Measurements from ENCODE around the gene ARFGAP3. TPM values are rescaled to one million over a fixed set of nuclear protein-coding genes. Genes with fewer than 3 reads are reported as not detected.

The ARFGAP3 gene
- total and polyA plus RNA-seq, 2 experiments from 2014 or later, result 14.8 to 19.1 TPM

DNA sequence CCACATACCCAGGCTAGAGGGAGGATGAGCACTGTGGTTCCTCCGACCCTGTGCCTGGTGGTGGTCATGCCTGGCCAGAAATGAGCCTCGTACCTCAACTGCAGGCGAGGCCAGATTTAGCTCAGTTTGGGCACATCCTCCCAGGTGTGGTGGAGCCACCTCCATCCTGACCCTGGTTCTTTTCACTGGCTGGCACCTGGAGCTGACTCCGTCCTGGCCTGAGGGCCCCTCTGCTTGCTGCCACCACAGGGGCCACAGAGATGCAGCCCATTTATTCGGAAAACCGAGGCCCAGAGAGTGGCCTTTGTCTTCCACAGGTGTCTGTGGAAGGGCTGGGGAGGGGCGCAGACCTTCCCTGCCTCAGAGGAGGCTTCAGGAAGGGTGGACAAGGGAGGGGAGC, 9.0 kb upstream of the ARFGAP3 start (continued):
- TF ChIP-seq NANOG (IDR thresholded peaks at IDR 0.05; ENCODE audit: borderline replicate concordance) (no peak), ETS1 (IDR thresholded peaks at IDR 0.05) (no peak), ZNF331 (CRISPR knock-in tag; IDR thresholded peaks at IDR 0.05; ENCODE audit: low read depth) (no peak), ZNF114 (CRISPR knock-in tag; IDR thresholded peaks at IDR 0.05) (no peak)

GRCh38 chr22:42865536-42865935, 8.5 kb upstream of the ARFGAP3 start:
- Mint-ChIP-seq H3K4me1 (peaks cover 3% of the 10 kb centered on the region; the same call in 1 of the 3 replicates), H3K4me3 (no peak overlapping the region), H3K9me3 (no peaks in the 10 kb centered on the region; the same call in 2 of the 3 replicates), H3K27me3 (ENCODE audit: insufficient read depth, low read depth, poor library complexity) (peaks cover 23% of the 10 kb centered on the region), H3K36me3 (ENCODE audit: low read depth) (no peaks in the 10 kb centered on the region), H3K27ac (no peak overlapping the region)
- H3K36me3 ChIP-seq (ENCODE audit: insufficient read depth), result 0 out of 2 replicates have a peak, but pooled peaks cover under 1% of the 10 kb centered on the region
- H3K9me2 ChIP-seq (ENCODE audit: insufficient read depth), result no peaks in the 10 kb centered on the region
- no peak for DNase-seq (ENCODE audit: low spot score)
- no peaks in the 10 kb centered on the region for H3K4me1 ChIP-seq (ENCODE audit: insufficient read depth)
- ATAC-seq, result no peak
- H3F3A ChIP-seq (replicated peaks; ENCODE audit: low read depth), result no peaks in the 10 kb centered on the region
- H3K4me3 ChIP-seq, result no peak overlapping the region
- no peaks in the 10 kb centered on the region for H4K20me1 ChIP-seq (replicated peaks; ENCODE audit: insufficient read depth)
- H3K79me2 ChIP-seq (replicated peaks; ENCODE audit: insufficient read depth), result no peaks in the 10 kb centered on the region
- no peak overlapping the region for H3K4me2 ChIP-seq
- H3K27ac ChIP-seq (ENCODE audit: low read depth), result no peak overlapping the region
- H3K27me3 ChIP-seq (ENCODE audit: insufficient read depth), result no peaks in the 10 kb centered on the region
- H2AFZ ChIP-seq, result no peak overlapping the region
- TF ChIP-seq JUNB (IDR thresholded peaks at IDR 0.05; ENCODE audit: unreplicated experiment), result no peak
- TF ChIP-seq, protein P1, sequence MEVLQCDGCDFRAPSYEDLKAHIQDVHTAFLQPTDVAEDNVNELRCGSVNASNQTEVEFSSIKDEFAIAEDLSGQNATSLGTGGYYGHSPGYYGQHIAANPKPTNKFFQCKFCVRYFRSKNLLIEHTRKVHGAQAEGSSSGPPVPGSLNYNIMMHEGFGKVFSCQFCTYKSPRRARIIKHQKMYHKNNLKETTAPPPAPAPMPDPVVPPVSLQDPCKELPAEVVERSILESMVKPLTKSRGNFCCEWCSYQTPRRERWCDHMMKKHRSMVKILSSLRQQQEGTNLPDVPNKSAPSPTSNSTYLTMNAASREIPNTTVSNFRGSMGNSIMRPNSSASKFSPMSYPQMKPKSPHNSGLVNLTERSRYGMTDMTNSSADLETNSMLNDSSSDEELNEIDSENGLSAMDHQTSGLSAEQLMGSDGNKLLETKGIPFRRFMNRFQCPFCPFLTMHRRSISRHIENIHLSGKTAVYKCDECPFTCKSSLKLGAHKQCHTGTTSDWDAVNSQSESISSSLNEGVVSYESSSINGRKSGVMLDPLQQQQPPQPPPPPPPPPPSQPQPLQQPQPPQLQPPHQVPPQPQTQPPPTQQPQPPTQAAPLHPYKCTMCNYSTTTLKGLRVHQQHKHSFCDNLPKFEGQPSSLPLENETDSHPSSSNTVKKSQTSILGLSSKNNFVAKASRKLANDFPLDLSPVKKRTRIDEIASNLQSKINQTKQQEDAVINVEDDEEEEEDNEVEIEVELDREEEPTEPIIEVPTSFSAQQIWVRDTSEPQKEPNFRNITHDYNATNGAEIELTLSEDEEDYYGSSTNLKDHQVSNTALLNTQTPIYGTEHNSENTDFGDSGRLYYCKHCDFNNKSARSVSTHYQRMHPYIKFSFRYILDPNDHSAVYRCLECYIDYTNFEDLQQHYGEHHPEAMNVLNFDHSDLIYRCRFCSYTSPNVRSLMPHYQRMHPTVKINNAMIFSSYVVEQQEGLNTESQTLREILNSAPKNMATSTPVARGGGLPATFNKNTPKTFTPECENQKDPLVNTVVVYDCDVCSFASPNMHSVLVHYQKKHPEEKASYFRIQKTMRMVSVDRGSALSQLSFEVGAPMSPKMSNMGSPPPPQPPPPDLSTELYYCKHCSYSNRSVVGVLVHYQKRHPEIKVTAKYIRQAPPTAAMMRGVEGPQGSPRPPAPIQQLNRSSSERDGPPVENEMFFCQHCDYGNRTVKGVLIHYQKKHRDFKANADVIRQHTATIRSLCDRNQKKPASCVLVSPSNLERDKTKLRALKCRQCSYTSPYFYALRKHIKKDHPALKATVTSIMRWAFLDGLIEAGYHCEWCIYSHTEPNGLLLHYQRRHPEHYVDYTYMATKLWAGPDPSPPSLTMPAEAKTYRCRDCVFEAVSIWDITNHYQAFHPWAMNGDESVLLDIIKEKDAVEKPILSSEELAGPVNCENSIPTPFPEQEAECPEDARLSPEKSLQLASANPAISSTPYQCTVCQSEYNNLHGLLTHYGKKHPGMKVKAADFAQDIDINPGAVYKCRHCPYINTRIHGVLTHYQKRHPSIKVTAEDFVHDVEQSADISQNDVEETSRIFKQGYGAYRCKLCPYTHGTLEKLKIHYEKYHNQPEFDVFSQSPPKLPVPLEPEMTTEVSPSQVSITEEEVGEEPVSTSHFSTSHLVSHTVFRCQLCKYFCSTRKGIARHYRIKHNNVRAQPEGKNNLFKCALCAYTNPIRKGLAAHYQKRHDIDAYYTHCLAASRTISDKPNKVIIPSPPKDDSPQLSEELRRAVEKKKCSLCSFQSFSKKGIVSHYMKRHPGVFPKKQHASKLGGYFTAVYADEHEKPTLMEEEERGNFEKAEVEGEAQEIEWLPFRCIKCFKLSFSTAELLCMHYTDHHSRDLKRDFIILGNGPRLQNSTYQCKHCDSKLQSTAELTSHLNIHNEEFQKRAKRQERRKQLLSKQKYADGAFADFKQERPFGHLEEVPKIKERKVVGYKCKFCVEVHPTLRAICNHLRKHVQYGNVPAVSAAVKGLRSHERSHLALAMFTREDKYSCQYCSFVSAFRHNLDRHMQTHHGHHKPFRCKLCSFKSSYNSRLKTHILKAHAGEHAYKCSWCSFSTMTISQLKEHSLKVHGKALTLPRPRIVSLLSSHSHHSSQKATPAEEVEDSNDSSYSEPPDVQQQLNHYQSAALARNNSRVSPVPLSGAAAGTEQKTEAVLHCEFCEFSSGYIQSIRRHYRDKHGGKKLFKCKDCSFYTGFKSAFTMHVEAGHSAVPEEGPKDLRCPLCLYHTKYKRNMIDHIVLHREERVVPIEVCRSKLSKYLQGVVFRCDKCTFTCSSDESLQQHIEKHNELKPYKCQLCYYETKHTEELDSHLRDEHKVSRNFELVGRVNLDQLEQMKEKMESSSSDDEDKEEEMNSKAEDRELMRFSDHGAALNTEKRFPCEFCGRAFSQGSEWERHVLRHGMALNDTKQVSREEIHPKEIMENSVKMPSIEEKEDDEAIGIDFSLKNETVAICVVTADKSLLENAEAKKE (CRISPR knock-in tag; IDR thresholded peaks at IDR 0.05), result no peak
- TF ChIP-seq, protein P2, sequence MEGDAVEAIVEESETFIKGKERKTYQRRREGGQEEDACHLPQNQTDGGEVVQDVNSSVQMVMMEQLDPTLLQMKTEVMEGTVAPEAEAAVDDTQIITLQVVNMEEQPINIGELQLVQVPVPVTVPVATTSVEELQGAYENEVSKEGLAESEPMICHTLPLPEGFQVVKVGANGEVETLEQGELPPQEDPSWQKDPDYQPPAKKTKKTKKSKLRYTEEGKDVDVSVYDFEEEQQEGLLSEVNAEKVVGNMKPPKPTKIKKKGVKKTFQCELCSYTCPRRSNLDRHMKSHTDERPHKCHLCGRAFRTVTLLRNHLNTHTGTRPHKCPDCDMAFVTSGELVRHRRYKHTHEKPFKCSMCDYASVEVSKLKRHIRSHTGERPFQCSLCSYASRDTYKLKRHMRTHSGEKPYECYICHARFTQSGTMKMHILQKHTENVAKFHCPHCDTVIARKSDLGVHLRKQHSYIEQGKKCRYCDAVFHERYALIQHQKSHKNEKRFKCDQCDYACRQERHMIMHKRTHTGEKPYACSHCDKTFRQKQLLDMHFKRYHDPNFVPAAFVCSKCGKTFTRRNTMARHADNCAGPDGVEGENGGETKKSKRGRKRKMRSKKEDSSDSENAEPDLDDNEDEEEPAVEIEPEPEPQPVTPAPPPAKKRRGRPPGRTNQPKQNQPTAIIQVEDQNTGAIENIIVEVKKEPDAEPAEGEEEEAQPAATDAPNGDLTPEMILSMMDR (conservative IDR thresholded peaks at IDR 0.05; ENCODE audit: low read depth in 2 of 2), result no peak
- no peak for TF ChIP-seq STAT1 (IDR thresholded peaks at IDR 0.05; ENCODE audit: unreplicated experiment)
- TF ChIP-seq POLR2AphosphoS5 (IDR thresholded peaks at IDR 0.05; ENCODE audit: low read depth), result no peak
- TF ChIP-seq EZH2 (IDR thresholded peaks at IDR 0.05; ENCODE audit: low read depth, unreplicated experiment), result no peak
- no peak for TF ChIP-seq ETS1 (IDR thresholded peaks at IDR 0.05)
- TF ChIP-seq CREB1 (CRISPR knock-in tag; IDR thresholded peaks at IDR 0.05; ENCODE audit: low read depth), result no peak
- TF ChIP-seq REST (IDR thresholded peaks at IDR 0.05; ENCODE audit: unreplicated experiment), result no peak

Measured in GM23338 (cell line).